HFFc6 (cell line): ENCODE results near the gene LURAP1L. TPM values are rescaled to one million over a fixed set of nuclear protein-coding genes. Genes with fewer than 3 reads are reported as not detected.

ENCODE experiments used
- DNase-seq: peaks from one replicate; pipeline ENCODE4 v3.0.0-alpha.2; 2018
- H3K27ac Mint-ChIP-seq: 2 replicates; pipeline ENCODE4 v1.8.0; 2020; ENCODE audit warnings: mild to moderate bottlenecking, mixed read lengths
- H3K27me3 Mint-ChIP-seq: 2 replicates; pipeline ENCODE4 v1.8.0; 2021; ENCODE audit warnings: mild to moderate bottlenecking, moderate library complexity, mixed read lengths; ENCODE audit not compliant: insufficient read depth
- H3K36me3 Mint-ChIP-seq: 2 replicates; pipeline ENCODE4 v1.8.0; 2021; ENCODE audit warnings: low read depth, mixed read lengths
- H3K4me1 Mint-ChIP-seq: 2 replicates; pipeline ENCODE4 v1.8.0; 2020; ENCODE audit warnings: low read depth, mixed read lengths
- H3K4me3 Mint-ChIP-seq: 2 replicates; pipeline ENCODE4 v1.8.0; 2020; ENCODE audit warnings: mild to moderate bottlenecking, moderate library complexity, mixed read lengths
- H3K9me3 Mint-ChIP-seq: 2 replicates; pipeline ENCODE4 v1.8.0; 2020; ENCODE audit warnings: mild to moderate bottlenecking, mixed read lengths
- CTCF ChIP-seq: fragments of 200-600 bp; sonication (generic); IDR thresholded peaks from 2 replicates; pipeline ENCODE4 v1.5.0; 2021; ENCODE audit warnings: antibody characterized with exemption, mild to moderate bottlenecking
- total RNA-seq, 6 experiments: library from RNA; stranded (reverse); fragmentation: NEBNext Ultra II Directional; extraction: Animal tissue kit (Norgen Biotek cat#: 25700); gene quantifications; 2 replicates in 1 of 6; 3 replicates in 5 of 6; pipeline ENCODE4 v1.2.3, GENCODE V29; 2021

Gene LURAP1L
- total RNA-seq, 6 experiments from 2014 or later, result 1.1 to 1.7 (median 1.3) TPM

- DNase-seq, result no peak
- no peak for TF ChIP-seq CTCF
- H3K27ac Mint-ChIP-seq, result no peak overlapping the region
- H3K27me3 Mint-ChIP-seq, result no peaks in the 10 kb centered on the region
- peaks cover 80% of the 10 kb centered on the region for H3K4me1 Mint-ChIP-seq
- H3K36me3 Mint-ChIP-seq, result no peaks in the 10 kb centered on the region
- H3K9me3 Mint-ChIP-seq, result no peaks in the 10 kb centered on the region
- no peak overlapping the region for H3K4me3 Mint-ChIP-seq
Observed at GRCh38 chr9:12816656-12817101, 41.9 kb downstream of the LURAP1L start.

DNA sequence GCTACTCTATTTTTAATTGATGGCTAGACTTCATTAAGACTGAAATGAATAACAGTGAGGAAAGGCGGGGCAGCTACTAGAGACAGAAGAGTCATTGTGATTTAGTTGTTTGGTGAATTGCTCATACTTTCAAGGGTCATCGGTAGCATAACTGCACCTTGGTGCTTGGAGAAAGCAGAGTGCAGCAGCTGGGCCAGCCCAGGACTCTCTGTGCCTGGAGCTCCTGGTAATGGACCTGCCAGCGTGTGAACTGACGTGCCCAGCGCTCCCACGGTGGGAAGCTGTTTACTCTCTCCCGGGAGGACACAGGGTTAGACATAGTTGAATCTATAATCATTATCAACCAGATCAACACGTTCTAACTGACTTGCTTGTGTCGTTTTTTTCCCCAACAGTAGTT lies 42.9 kb downstream of the LURAP1L start:
- H3K4me3 Mint-ChIP-seq, result no peak overlapping the region
- no peaks in the 10 kb centered on the region for H3K27me3 Mint-ChIP-seq
- DNase-seq, result no peak
- no peaks in the 10 kb centered on the region for H3K36me3 Mint-ChIP-seq
- peaks cover 76% of the 10 kb centered on the region for H3K4me1 Mint-ChIP-seq
- no peak overlapping the region; the same call in 1 of the 2 replicates for H3K27ac Mint-ChIP-seq
- H3K9me3 Mint-ChIP-seq, result no peaks in the 10 kb centered on the region
- no peak for TF ChIP-seq CTCF

DNA sequence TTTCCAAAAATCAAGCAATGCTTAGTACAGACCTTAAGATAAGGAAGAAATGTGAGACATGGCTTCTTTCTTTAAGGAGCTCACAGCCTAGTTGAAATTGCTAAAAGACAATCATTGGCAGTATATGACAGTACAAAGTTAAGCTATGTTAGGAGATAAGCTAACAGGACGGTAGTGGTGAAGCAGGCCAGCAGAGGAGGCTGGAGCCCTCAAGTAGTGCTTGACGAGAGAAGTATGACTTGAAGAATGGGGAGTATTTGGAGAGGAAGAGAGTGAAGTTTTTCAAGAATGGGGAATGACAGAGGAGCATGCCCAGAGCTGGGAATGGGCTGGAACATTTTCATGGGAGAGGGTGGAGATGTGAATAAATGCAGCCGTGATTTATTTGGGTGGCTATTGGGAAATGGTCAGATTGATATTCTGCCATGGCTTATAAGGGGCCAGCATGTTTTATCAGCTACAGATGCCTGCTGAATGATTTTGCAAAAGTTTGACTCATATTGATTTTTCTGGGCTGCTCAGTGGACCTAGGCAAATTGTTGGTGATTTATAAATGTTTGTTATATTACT lies 43.7 kb downstream of the LURAP1L start:
- Mint-ChIP-seq H3K4me3 (peak overlapping the region; percentile 10; the same call in 1 of the 2 replicates), H3K4me1 (peaks cover 72% of the 10 kb centered on the region), H3K27me3 (no peaks in the 10 kb centered on the region), H3K36me3 (no peaks in the 10 kb centered on the region), H3K9me3 (no peaks in the 10 kb centered on the region), H3K27ac (peak overlapping the region; percentile 54; the same call in 1 of the 2 replicates)
- DNase-seq, result no peak
- TF ChIP-seq CTCF, result no peak

- no peaks in the 10 kb centered on the region for H3K27me3 Mint-ChIP-seq
- H3K27ac Mint-ChIP-seq, result peak overlapping the region; percentile 60
- H3K36me3 Mint-ChIP-seq, result no peaks in the 10 kb centered on the region
- H3K4me1 Mint-ChIP-seq, result peaks cover 61% of the 10 kb centered on the region
- TF ChIP-seq CTCF, result peak; percentile 79
- peak overlapping the region; percentile 29; the same call in 1 of the 2 replicates for H3K4me3 Mint-ChIP-seq
- peak; percentile 9 for DNase-seq
- no peaks in the 10 kb centered on the region for H3K9me3 Mint-ChIP-seq
Observed at GRCh38 chr9:12819436-12820185, 44.8 kb downstream of the LURAP1L start.

DNA sequence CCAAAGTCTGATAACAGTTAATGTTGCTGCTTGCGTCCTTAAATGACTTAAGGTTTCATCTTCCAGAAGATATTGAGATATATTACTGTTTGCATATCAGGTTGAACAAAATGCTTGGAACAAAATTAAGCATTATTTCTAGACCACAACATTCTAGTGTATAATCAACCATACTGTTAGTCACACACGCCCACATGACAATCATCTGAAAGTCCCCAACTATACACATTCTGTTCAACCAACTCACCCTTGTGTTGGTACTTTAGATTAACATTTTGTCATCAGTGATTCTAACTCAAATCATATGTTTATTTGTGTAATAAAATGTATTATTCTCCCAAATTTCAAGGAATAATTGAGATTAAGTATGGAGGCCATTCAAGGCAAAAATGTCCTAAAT lies 47.3 kb downstream of the LURAP1L start:
- no peak for DNase-seq
- TF ChIP-seq CTCF, result no peak

More for the DNA sequence above, 47.3 kb downstream of the LURAP1L start:
- Mint-ChIP-seq H3K27ac (no peak overlapping the region), H3K4me1 (peaks cover 36% of the 10 kb centered on the region), H3K4me3 (no peak overlapping the region), H3K27me3 (no peaks in the 10 kb centered on the region), H3K9me3 (no peaks in the 10 kb centered on the region), H3K36me3 (no peaks in the 10 kb centered on the region)
